GM23248 (cell line): ENCODE results near the gene GTF2IRD1.

Experiments used
- EZH2 ChIP-seq: fragments of 200-600 bp; sonication (generic); IDR thresholded peaks from 2 replicates; pipeline ENCODE4 v1.6.1; 2018; ENCODE audit warnings: antibody characterized with exemption, mild to moderate bottlenecking; ENCODE audit not compliant: insufficient read depth, poor library complexity, severe bottlenecking
- EZH2phosphoT487 ChIP-seq: fragments of 200-600 bp; sonication (generic); IDR thresholded peaks from 2 replicates; pipeline ENCODE4 v1.6.1; 2018; ENCODE audit warnings: antibody characterized with exemption, moderate library complexity, mild to moderate bottlenecking, low read depth; ENCODE audit not compliant: insufficient read depth

- TF ChIP-seq EZH2phosphoT487 (no peak), EZH2 (no peak)
Observed at GRCh38 chr7:74476626-74477025, 22.9 kb downstream of the GTF2IRD1 start.
